GM23338 (cell line): ENCODE results near the gene MYO5B. TPM values are rescaled to one million over a fixed set of nuclear protein-coding genes. Genes with fewer than 3 reads are reported as not detected.

Experiments used
- ATAC-seq: fragments of 200-7000 bp; cut with Tn5 transposase; 3 replicates; pipeline ENCODE4 v1.9.1; 2020
- DNase-seq: peaks from one replicate; pipeline ENCODE4 v3.0.0-alpha.2; 2015; ENCODE audit warnings: low spot score
- H2AFZ ChIP-seq: fragments of 200-600 bp; sonication (generic); 2 replicates; pipeline ENCODE4 v1.8.0; 2016; ENCODE audit warnings: antibody characterized with exemption, mild to moderate bottlenecking, moderate library complexity
- H3F3A ChIP-seq: fragments of 200-600 bp; sonication (generic); replicated peaks from 2 replicates; pipeline ENCODE4 v1.8.0; 2017; ENCODE audit warnings: antibody characterized with exemption, mixed run types, low read depth
- H3K27ac ChIP-seq: fragments of 200-600 bp; sonication (generic); 2 replicates; pipeline ENCODE4 v1.6.1; 2016; ENCODE audit warnings: low read depth
- H3K27me3 ChIP-seq: fragments of 200-600 bp; sonication (generic); 2 replicates; pipeline ENCODE4 v1.8.0; 2016; ENCODE audit warnings: mild to moderate bottlenecking, mixed run types, moderate library complexity; ENCODE audit not compliant: insufficient read depth
- H3K36me3 ChIP-seq: fragments of 200-600 bp; sonication (generic); 2 replicates; pipeline ENCODE4 v1.8.0; 2016; ENCODE audit warnings: mild to moderate bottlenecking; ENCODE audit not compliant: insufficient read depth
- H3K4me1 ChIP-seq: fragments of 200-600 bp; sonication (generic); 2 replicates; pipeline ENCODE4 v1.8.0; 2016; ENCODE audit warnings: mild to moderate bottlenecking, moderate library complexity; ENCODE audit not compliant: insufficient read depth
- H3K4me2 ChIP-seq: fragments of 200-600 bp; sonication (generic); 2 replicates; pipeline ENCODE4 v1.7.1; 2017; ENCODE audit warnings: mixed run types
- H3K4me3 ChIP-seq: fragments of 200-600 bp; sonication (generic); 2 replicates; pipeline ENCODE4 v1.6.1; 2016; ENCODE audit warnings: mixed run types
- H3K79me2 ChIP-seq: fragments of 200-600 bp; sonication (generic); replicated peaks from 2 replicates; pipeline ENCODE4 v1.8.0; 2017; ENCODE audit warnings: mild to moderate bottlenecking; ENCODE audit not compliant: insufficient read depth
- H3K9me2 ChIP-seq: fragments of 200-600 bp; sonication (generic); 2 replicates; pipeline ENCODE4 v1.8.0; 2017; ENCODE audit not compliant: insufficient read depth
- H4K20me1 ChIP-seq: fragments of 200-600 bp; sonication (generic); replicated peaks from 2 replicates; pipeline ENCODE4 v1.8.0; 2017; ENCODE audit warnings: mild to moderate bottlenecking; ENCODE audit not compliant: insufficient read depth
- H3K27ac Mint-ChIP-seq: 2 replicates; pipeline ENCODE4 v1.8.0; 2020; ENCODE audit warnings: inconsistent platforms, mild to moderate bottlenecking, moderate library complexity, mixed read lengths
- H3K27me3 Mint-ChIP-seq: 3 replicates; pipeline ENCODE4 v1.8.0; 2022; ENCODE audit warnings: low read depth, mild to moderate bottlenecking, moderate library complexity, mixed read lengths, inconsistent platforms; ENCODE audit not compliant: insufficient read depth, poor library complexity
- H3K36me3 Mint-ChIP-seq: 3 replicates; pipeline ENCODE4 v1.8.0; 2021; ENCODE audit warnings: low read depth, mild to moderate bottlenecking, inconsistent platforms, moderate library complexity, mixed read lengths
- H3K4me1 Mint-ChIP-seq: 3 replicates; pipeline ENCODE4 v1.8.0; 2020; ENCODE audit warnings: mild to moderate bottlenecking, inconsistent platforms, mixed read lengths
- H3K4me3 Mint-ChIP-seq: 3 replicates; pipeline ENCODE4 v1.8.0; 2021; ENCODE audit warnings: moderate library complexity, mild to moderate bottlenecking, inconsistent platforms, mixed read lengths
- H3K9me3 Mint-ChIP-seq: 3 replicates; pipeline ENCODE4 v1.8.0; 2020; ENCODE audit warnings: moderate library complexity, mild to moderate bottlenecking, inconsistent platforms, mixed read lengths
- EZH2 ChIP-seq: fragments of 200-600 bp; sonication (generic); IDR thresholded peaks from one replicate; pipeline ENCODE4 v1.8.0; 2017; ENCODE audit warnings: antibody characterized with exemption, mild to moderate bottlenecking, low read depth; ENCODE audit not compliant: unreplicated experiment
- EZH2phosphoT487 ChIP-seq: fragments of 200-600 bp; sonication (generic); IDR thresholded peaks from one replicate; pipeline ENCODE4 v1.8.1; 2018; ENCODE audit warnings: antibody characterized with exemption; ENCODE audit not compliant: unreplicated experiment
- JUNB ChIP-seq: IDR thresholded peaks from one replicate; pipeline ENCODE4 v1.6.1; 2016; ENCODE audit warnings: antibody characterized with exemption; ENCODE audit not compliant: unreplicated experiment
- ZNF114 ChIP-seq: fragments of 250-450 bp; sonication (Bioruptor Pico); IDR thresholded peaks from 2 replicates; pipeline ENCODE4 v1.5.0; 2020; ENCODE audit warnings: mild to moderate bottlenecking, moderate library complexity
- ZNF331 ChIP-seq: fragments of 250-450 bp; sonication (Bioruptor Pico); IDR thresholded peaks from 2 replicates; pipeline ENCODE4 v1.5.0; 2020; ENCODE audit warnings: low read depth, mild to moderate bottlenecking, moderate library complexity
- polyA plus RNA-seq: library from polyadenylated mRNA; unstranded; fragments of >200 nt; fragmentation: Nextera tagmentation; extraction: Ambion mirVana; gene quantifications from 2 replicates; pipeline ENCODE4 v1.2.1, GENCODE V29; 2016
- total RNA-seq: library from RNA; depleted of rRNA; stranded (reverse); fragments of >200 nt; shearing (Covaris generic); gene quantifications from 2 replicates; pipeline ENCODE4 v1.2.3, GENCODE V29; 2014
- TF ChIP-seq, protein P1 (sequence below): fragments of 250-450 bp; sonication (Bioruptor Pico); IDR thresholded peaks from 2 replicates; pipeline ENCODE4 v1.5.0; 2020; ENCODE audit warnings: mild to moderate bottlenecking, moderate library complexity

The MYO5B gene
- total and polyA plus RNA-seq, 2 experiments from 2014 or later = 3.2 to 19.1 TPM

DNA sequence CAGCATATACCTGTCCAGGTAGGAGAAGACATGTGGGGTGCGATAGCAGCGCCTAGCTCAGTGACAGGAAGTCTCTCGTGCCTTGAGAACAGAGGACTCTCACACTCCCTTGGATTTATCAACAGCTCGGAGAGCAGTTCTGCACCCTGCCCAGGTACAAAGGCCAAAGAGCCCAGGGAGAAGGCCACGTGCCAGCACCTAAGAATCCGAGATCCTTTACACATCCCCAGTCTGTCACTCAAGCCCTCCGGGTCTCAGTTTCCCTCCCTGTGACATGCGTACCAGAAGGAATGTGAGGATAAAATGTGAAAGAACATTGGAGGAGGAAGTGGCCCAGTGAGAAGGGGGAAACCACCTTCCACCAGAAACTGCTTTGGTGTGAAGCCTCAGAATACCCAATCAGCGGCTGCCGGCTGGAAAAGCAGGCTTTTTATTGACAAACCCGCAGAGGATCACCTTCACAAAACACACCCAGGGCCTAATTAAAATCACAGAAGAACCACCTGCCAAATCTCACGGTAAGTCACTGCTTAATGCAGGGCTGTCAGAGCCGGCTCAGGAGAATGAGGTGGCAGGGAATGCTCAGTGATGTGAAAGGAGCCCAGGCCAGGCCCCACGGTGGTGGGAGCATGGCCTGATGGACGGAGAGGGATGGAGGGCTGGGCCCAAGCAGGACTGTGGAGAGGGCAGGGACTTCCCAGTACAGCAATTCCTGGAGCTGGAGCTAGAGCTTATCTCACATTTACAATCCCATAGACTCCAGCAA lies 66.3 kb downstream of the MYO5B start:
- Mint-ChIP-seq H3K9me3 (no peaks in the 10 kb centered on the region), H3K27me3 (peaks cover 5% of the 10 kb centered on the region), H3K4me3 (no peak overlapping the region; the same call in 2 of the 3 replicates), H3K4me1 (peaks cover 63% of the 10 kb centered on the region), H3K36me3 (no peaks in the 10 kb centered on the region), H3K27ac (peak overlapping the region; percentile 32; the same call in 1 of the 2 replicates)
- TF ChIP-seq ZNF114 (no peak), ZNF331 (CRISPR knock-in tag) (no peak), EZH2 (no peak), JUNB (no peak), EZH2phosphoT487 (no peak)
- TF ChIP-seq, protein P1, sequence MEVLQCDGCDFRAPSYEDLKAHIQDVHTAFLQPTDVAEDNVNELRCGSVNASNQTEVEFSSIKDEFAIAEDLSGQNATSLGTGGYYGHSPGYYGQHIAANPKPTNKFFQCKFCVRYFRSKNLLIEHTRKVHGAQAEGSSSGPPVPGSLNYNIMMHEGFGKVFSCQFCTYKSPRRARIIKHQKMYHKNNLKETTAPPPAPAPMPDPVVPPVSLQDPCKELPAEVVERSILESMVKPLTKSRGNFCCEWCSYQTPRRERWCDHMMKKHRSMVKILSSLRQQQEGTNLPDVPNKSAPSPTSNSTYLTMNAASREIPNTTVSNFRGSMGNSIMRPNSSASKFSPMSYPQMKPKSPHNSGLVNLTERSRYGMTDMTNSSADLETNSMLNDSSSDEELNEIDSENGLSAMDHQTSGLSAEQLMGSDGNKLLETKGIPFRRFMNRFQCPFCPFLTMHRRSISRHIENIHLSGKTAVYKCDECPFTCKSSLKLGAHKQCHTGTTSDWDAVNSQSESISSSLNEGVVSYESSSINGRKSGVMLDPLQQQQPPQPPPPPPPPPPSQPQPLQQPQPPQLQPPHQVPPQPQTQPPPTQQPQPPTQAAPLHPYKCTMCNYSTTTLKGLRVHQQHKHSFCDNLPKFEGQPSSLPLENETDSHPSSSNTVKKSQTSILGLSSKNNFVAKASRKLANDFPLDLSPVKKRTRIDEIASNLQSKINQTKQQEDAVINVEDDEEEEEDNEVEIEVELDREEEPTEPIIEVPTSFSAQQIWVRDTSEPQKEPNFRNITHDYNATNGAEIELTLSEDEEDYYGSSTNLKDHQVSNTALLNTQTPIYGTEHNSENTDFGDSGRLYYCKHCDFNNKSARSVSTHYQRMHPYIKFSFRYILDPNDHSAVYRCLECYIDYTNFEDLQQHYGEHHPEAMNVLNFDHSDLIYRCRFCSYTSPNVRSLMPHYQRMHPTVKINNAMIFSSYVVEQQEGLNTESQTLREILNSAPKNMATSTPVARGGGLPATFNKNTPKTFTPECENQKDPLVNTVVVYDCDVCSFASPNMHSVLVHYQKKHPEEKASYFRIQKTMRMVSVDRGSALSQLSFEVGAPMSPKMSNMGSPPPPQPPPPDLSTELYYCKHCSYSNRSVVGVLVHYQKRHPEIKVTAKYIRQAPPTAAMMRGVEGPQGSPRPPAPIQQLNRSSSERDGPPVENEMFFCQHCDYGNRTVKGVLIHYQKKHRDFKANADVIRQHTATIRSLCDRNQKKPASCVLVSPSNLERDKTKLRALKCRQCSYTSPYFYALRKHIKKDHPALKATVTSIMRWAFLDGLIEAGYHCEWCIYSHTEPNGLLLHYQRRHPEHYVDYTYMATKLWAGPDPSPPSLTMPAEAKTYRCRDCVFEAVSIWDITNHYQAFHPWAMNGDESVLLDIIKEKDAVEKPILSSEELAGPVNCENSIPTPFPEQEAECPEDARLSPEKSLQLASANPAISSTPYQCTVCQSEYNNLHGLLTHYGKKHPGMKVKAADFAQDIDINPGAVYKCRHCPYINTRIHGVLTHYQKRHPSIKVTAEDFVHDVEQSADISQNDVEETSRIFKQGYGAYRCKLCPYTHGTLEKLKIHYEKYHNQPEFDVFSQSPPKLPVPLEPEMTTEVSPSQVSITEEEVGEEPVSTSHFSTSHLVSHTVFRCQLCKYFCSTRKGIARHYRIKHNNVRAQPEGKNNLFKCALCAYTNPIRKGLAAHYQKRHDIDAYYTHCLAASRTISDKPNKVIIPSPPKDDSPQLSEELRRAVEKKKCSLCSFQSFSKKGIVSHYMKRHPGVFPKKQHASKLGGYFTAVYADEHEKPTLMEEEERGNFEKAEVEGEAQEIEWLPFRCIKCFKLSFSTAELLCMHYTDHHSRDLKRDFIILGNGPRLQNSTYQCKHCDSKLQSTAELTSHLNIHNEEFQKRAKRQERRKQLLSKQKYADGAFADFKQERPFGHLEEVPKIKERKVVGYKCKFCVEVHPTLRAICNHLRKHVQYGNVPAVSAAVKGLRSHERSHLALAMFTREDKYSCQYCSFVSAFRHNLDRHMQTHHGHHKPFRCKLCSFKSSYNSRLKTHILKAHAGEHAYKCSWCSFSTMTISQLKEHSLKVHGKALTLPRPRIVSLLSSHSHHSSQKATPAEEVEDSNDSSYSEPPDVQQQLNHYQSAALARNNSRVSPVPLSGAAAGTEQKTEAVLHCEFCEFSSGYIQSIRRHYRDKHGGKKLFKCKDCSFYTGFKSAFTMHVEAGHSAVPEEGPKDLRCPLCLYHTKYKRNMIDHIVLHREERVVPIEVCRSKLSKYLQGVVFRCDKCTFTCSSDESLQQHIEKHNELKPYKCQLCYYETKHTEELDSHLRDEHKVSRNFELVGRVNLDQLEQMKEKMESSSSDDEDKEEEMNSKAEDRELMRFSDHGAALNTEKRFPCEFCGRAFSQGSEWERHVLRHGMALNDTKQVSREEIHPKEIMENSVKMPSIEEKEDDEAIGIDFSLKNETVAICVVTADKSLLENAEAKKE = no peak; the same call in 1 of the 2 replicates
- peaks cover 29% of the 10 kb centered on the region for H3K4me1 ChIP-seq
- DNase-seq = peak; percentile 68
- H3K4me3 ChIP-seq = no peak overlapping the region
- H3K27me3 ChIP-seq = no peaks in the 10 kb centered on the region
- H3K9me2 ChIP-seq = no peaks in the 10 kb centered on the region
- H3K36me3 ChIP-seq = no peaks in the 10 kb centered on the region
- peak overlapping the region; percentile 47; the same call in 1 of the 2 replicates for H3K27ac ChIP-seq
- no peaks in the 10 kb centered on the region for H3F3A ChIP-seq
- H3K4me2 ChIP-seq = peak overlapping the region; percentile 4; the same call in 1 of the 2 replicates
- no peaks in the 10 kb centered on the region for H4K20me1 ChIP-seq
- H2AFZ ChIP-seq = no peak overlapping the region; the same call in 1 of the 2 replicates
- no peaks in the 10 kb centered on the region for H3K79me2 ChIP-seq
- ATAC-seq = peak; percentile 90
